ENCODE measurements around the gene SLC5A5.
"Not testable (repeated sequence)": the region's sequence is repeated elsewhere in the genome, so short reads cannot be mapped to it uniquely, and the experiment has no call there.

Gene SLC5A5

GRCh38 chr19:17872251-17873001, 681 bp downstream of the SLC5A5 start:
- DNase-seq: no peak

- DNase-seq: peak; percentile 3 to 40
Observed at GRCh38 chr19:17873786-17874757, 2.3 kb downstream of the SLC5A5 start.

GRCh38 chr19:17874758-17875135, 3.0 kb downstream of the SLC5A5 start:
- no peak for DNase-seq

GRCh38 chr19:17877696-17878095, 6.0 kb downstream of the SLC5A5 start:
- DNase-seq: no peak

- no peak for DNase-seq
Observed at GRCh38 chr19:17879466-17879865, 7.7 kb downstream of the SLC5A5 start.

GRCh38 chr19:17881701-17882100, 10.0 kb downstream of the SLC5A5 start:
- no peak for DNase-seq

- DNase-seq: no peak
Observed at GRCh38 chr19:17883627-17884410, 12.1 kb downstream of the SLC5A5 start.

GRCh38 chr19:17886515-17886914, 14.8 kb downstream of the SLC5A5 start:
- no peak for DNase-seq

GRCh38 chr19:17887221-17887620, 15.5 kb downstream of the SLC5A5 start:
- not testable (repeated sequence) for DNase-seq

- DNase-seq: no peak
Observed at GRCh38 chr19:17888260-17888659, 16.5 kb downstream of the SLC5A5 start.

GRCh38 chr19:17889609-17890214, 18.0 kb downstream of the SLC5A5 start:
- DNase-seq: peak in 1 of 2 donors; percentile 16

GRCh38 chr19:17893766-17894165, 22.0 kb downstream of the SLC5A5 start:
- no peak for DNase-seq

GRCh38 chr19:17902701-17903100, 31.0 kb downstream of the SLC5A5 start:
- DNase-seq: no peak

- no peak for DNase-seq
Observed at GRCh38 chr19:17908244-17908643, 36.5 kb downstream of the SLC5A5 start.

GRCh38 chr19:17909003-17909732, 37.4 kb downstream of the SLC5A5 start:
- no peak for DNase-seq

- DNase-seq: peak; percentile 61 to 79
Observed at GRCh38 chr19:17910791-17911360, 39.1 kb downstream of the SLC5A5 start.

GRCh38 chr19:17915940-17916593, 44.3 kb downstream of the SLC5A5 start:
- no peak for DNase-seq

- DNase-seq: not testable (repeated sequence)
Observed at GRCh38 chr19:17918151-17918550, 46.4 kb downstream of the SLC5A5 start.

- DNase-seq: not testable (repeated sequence)
Observed at GRCh38 chr19:17919122-17919521, 47.4 kb downstream of the SLC5A5 start.

GRCh38 chr19:17920527-17920926, 48.8 kb downstream of the SLC5A5 start:
- no peak for DNase-seq

GRCh38 chr19:17922138-17922537, 50.4 kb downstream of the SLC5A5 start:
- no peak for DNase-seq

Measured in inflammatory macrophage treated with lipopolysaccharide for 1 hour (primary cell).